Activated CD4-positive, alpha-beta T cell treated with anti-CD3 and anti-CD28 coated beads for 36 hours (primary cell): ENCODE data around the gene TERT. TPM values are rescaled to one million over a fixed set of nuclear protein-coding genes. Genes with fewer than 3 reads are reported as not detected.

Experiments
- ATAC-seq: fragments of 200-7000 bp; cut with Tn5 transposase; one replicate; pipeline ENCODE4 v1.10.0; 2021; ENCODE audit warnings: mild to moderate bottlenecking, moderate library complexity
- CTCF ChIA-PET: fragments of 350-600 bp; sonication (Branson Sonifier 250); formaldehyde crosslinking; loops from one replicate; lab custom pipeline; 2021; ENCODE audit warnings: antibody characterized with exemption; lab: Charles Lee
- POLR2A ChIA-PET: fragments of 350-600 bp; sonication (Branson Sonifier 250); formaldehyde crosslinking; loops from one replicate; lab custom pipeline; 2021; ENCODE audit warnings: antibody characterized with exemption, inconsistent platforms; lab: Charles Lee
- DNase-seq: peaks from one replicate; pipeline ENCODE4 v3.0.0-alpha.2; 2020
- H3K27ac Mint-ChIP-seq: one replicate; pipeline ENCODE4 v1.8.0; 2021; ENCODE audit warnings: mixed read lengths
- H3K27me3 Mint-ChIP-seq: one replicate; pipeline ENCODE4 v1.8.0; 2021; ENCODE audit warnings: mixed read lengths
- H3K36me3 Mint-ChIP-seq: one replicate; pipeline ENCODE4 v1.8.0; 2021; ENCODE audit warnings: low read depth, mixed read lengths
- H3K4me1 Mint-ChIP-seq: one replicate; pipeline ENCODE4 v1.8.0; 2021; ENCODE audit warnings: mixed read lengths
- H3K4me3 Mint-ChIP-seq: one replicate; pipeline ENCODE4 v1.8.0; 2021; ENCODE audit warnings: mild to moderate bottlenecking, moderate library complexity, mixed read lengths
- H3K9me3 Mint-ChIP-seq: one replicate; pipeline ENCODE4 v1.8.0; 2021; ENCODE audit warnings: low read depth, mixed read lengths
- intact Hi-C, 2 experiments: fragments of 100-400 bp; cut with DNase I in 1 of 2; cut with micrococcal nuclease in 1 of 2; formaldehyde crosslinking; loops; one replicate each; pipeline versions ENCODE4 v1.14.2 to v1.15.1; 2022 to 2024; cut with DNase I, micrococcal nuclease
- total RNA-seq, 2 experiments: library from RNA; stranded (reverse); gene quantifications; one replicate each; pipeline ENCODE4 v1.2.3, GENCODE V29; 2021

Gene TERT
- total RNA-seq, 2 experiments from 2014 or later = 8.5 to 11.9 TPM

- no peaks in the 10 kb centered on the region for H3K36me3 Mint-ChIP-seq
- no peak for DNase-seq
- H3K27ac Mint-ChIP-seq = no peak within 1 kb of the TSS
- CTCF ChIA-PET = no interaction called here
- no peak within 1 kb of the TSS for H3K4me3 Mint-ChIP-seq
- ATAC-seq = no peak
- intact Hi-C loops = no loop called here
- H3K4me1 Mint-ChIP-seq = peaks cover 5% of the 10 kb centered on the region
- POLR2A ChIA-PET = no interaction called here
- no peaks in the 10 kb centered on the region for H3K9me3 Mint-ChIP-seq
- H3K27me3 Mint-ChIP-seq = peaks cover 3% of the 10 kb centered on the region
Observed at GRCh38 chr5:1225081-1225480, 69.8 kb downstream of the TERT start, which contains the start of gene SLC6A18. SLC6A18 (plus strand) TSS chr5:1225381; CDS start chr5:1225478, 97 bp downstream.

GRCh38 chr5:1224631-1225030, 70.2 kb downstream of the TERT start:
- Mint-ChIP-seq H3K4me1 (peaks cover 5% of the 10 kb centered on the region), H3K27me3 (peaks cover 3% of the 10 kb centered on the region), H3K36me3 (no peaks in the 10 kb centered on the region), H3K4me3 (no peak overlapping the region), H3K27ac (no peak overlapping the region), H3K9me3 (no peaks in the 10 kb centered on the region)
- ATAC-seq (no peak), DNase-seq (no peak)
- intact Hi-C loops = no loop called here
- POLR2A ChIA-PET = no interaction called here
- CTCF ChIA-PET = no interaction called here

- no peak for DNase-seq
- Mint-ChIP-seq H3K9me3 (no peaks in the 10 kb centered on the region), H3K4me1 (peaks cover 2% of the 10 kb centered on the region), H3K27me3 (no peaks in the 10 kb centered on the region), H3K36me3 (no peaks in the 10 kb centered on the region), H3K27ac (no peak overlapping the region), H3K4me3 (no peak overlapping the region)
- CTCF ChIA-PET = no interaction called here
- POLR2A ChIA-PET = no interaction called here
- intact Hi-C loops = no loop called here
- no peak for ATAC-seq
Observed at GRCh38 chr5:1223278-1223670, 71.6 kb downstream of the TERT start.

- ATAC-seq (no peak), DNase-seq (no peak)
- Mint-ChIP-seq H3K9me3 (no peaks in the 10 kb centered on the region), H3K4me1 (no peaks in the 10 kb centered on the region), H3K27ac (no peak overlapping the region), H3K27me3 (no peaks in the 10 kb centered on the region), H3K36me3 (no peaks in the 10 kb centered on the region), H3K4me3 (no peak overlapping the region)
- POLR2A ChIA-PET = no interaction called here
- intact Hi-C loops = no loop called here
- CTCF ChIA-PET = no interaction called here
Observed at GRCh38 chr5:1222621-1223277, 72.1 kb downstream of the TERT start.

GRCh38 chr5:1222147-1222546, 72.7 kb downstream of the TERT start:
- no peaks in the 10 kb centered on the region for H3K4me1 Mint-ChIP-seq
- ATAC-seq (no peak), DNase-seq (no peak)
- no peak overlapping the region for H3K4me3 Mint-ChIP-seq
- ChIA-PET CTCF (no interaction called here), POLR2A (no interaction called here)
- intact Hi-C loops = no loop called here
- no peaks in the 10 kb centered on the region for H3K36me3 Mint-ChIP-seq
- no peaks in the 10 kb centered on the region for H3K27me3 Mint-ChIP-seq
- H3K27ac Mint-ChIP-seq = no peak overlapping the region
- H3K9me3 Mint-ChIP-seq = no peaks in the 10 kb centered on the region

- Mint-ChIP-seq H3K9me3 (no peaks in the 10 kb centered on the region), H3K27me3 (no peaks in the 10 kb centered on the region), H3K4me3 (no peak overlapping the region), H3K4me1 (no peaks in the 10 kb centered on the region), H3K27ac (no peak overlapping the region), H3K36me3 (no peaks in the 10 kb centered on the region)
- intact Hi-C loops = no loop called here
- ChIA-PET POLR2A (no interaction called here), CTCF (no interaction called here)
- ATAC-seq = no peak
- DNase-seq = no peak
Observed at GRCh38 chr5:1221721-1222120, 73.1 kb downstream of the TERT start.

- H3K9me3 Mint-ChIP-seq = no peaks in the 10 kb centered on the region
- H3K27me3 Mint-ChIP-seq = no peaks in the 10 kb centered on the region
- H3K4me3 Mint-ChIP-seq = no peak overlapping the region
- DNase-seq (no peak), ATAC-seq (no peak)
- H3K4me1 Mint-ChIP-seq = no peaks in the 10 kb centered on the region
- intact Hi-C loops = no loop called here
- ChIA-PET POLR2A (interaction anchor here (0.7 kb wide), 1 partner anchor 36 kb away, joined by 3 read pairs; no protein-coding TSS in a partner anchor), CTCF (no interaction called here)
- no peak overlapping the region for H3K27ac Mint-ChIP-seq
- H3K36me3 Mint-ChIP-seq = no peaks in the 10 kb centered on the region
Observed at GRCh38 chr5:1220831-1221230, 74.0 kb downstream of the TERT start.

- no peaks in the 10 kb centered on the region for H3K27me3 Mint-ChIP-seq
- no peak overlapping the region for H3K27ac Mint-ChIP-seq
- no peak overlapping the region for H3K4me3 Mint-ChIP-seq
- ChIA-PET CTCF (no interaction called here), POLR2A (no interaction called here)
- no peaks in the 10 kb centered on the region for H3K9me3 Mint-ChIP-seq
- intact Hi-C loops = no loop called here
- ATAC-seq (no peak), DNase-seq (no peak)
- no peaks in the 10 kb centered on the region for H3K36me3 Mint-ChIP-seq
- H3K4me1 Mint-ChIP-seq = no peaks in the 10 kb centered on the region
Observed at GRCh38 chr5:1220351-1220750, 74.5 kb downstream of the TERT start.

- ATAC-seq (no peak), DNase-seq (no peak)
- ChIA-PET POLR2A (no interaction called here), CTCF (no interaction called here)
- Mint-ChIP-seq H3K4me1 (no peaks in the 10 kb centered on the region), H3K27me3 (no peaks in the 10 kb centered on the region), H3K36me3 (no peaks in the 10 kb centered on the region), H3K27ac (no peak overlapping the region), H3K9me3 (no peaks in the 10 kb centered on the region), H3K4me3 (no peak overlapping the region)
- intact Hi-C loops = no loop called here
Observed at GRCh38 chr5:1219768-1220100, 75.1 kb downstream of the TERT start.

- DNase-seq (no peak), ATAC-seq (no peak)
- Mint-ChIP-seq H3K4me3 (no peak overlapping the region), H3K27ac (no peak overlapping the region), H3K27me3 (no peaks in the 10 kb centered on the region), H3K4me1 (no peaks in the 10 kb centered on the region), H3K36me3 (no peaks in the 10 kb centered on the region), H3K9me3 (no peaks in the 10 kb centered on the region)
- intact Hi-C loops = no loop called here
- ChIA-PET POLR2A (no interaction called here), CTCF (no interaction called here)
Observed at GRCh38 chr5:1219098-1219767, 75.6 kb downstream of the TERT start.

- no peaks in the 10 kb centered on the region for H3K4me1 Mint-ChIP-seq
- H3K9me3 Mint-ChIP-seq = no peaks in the 10 kb centered on the region
- ChIA-PET CTCF (no interaction called here), POLR2A (no interaction called here)
- no peaks in the 10 kb centered on the region for H3K27me3 Mint-ChIP-seq
- no peaks in the 10 kb centered on the region for H3K36me3 Mint-ChIP-seq
- no peak for ATAC-seq
- H3K4me3 Mint-ChIP-seq = no peak overlapping the region
- DNase-seq = no peak
- intact Hi-C loops = no loop called here
- H3K27ac Mint-ChIP-seq = no peak overlapping the region
Observed at GRCh38 chr5:1218351-1219080, 76.4 kb downstream of the TERT start.
